BJ (cell line): Measurements from ENCODE around the gene PDE1C. TPM values are rescaled to one million over a fixed set of nuclear protein-coding genes. Genes with fewer than 3 reads are reported as not detected.

Experiments
- CTCF ChIA-PET: fragments of 350-600 bp; formaldehyde crosslinking; extraction: SDS; loops from one replicate; lab custom pipeline; 2021; ENCODE audit warnings: antibody characterized with exemption, inconsistent platforms; lab: Yijun Ruan, JAX
- POLR2A ChIA-PET: fragments of 300-600 bp; sonication (Branson Sonifier 250); formaldehyde crosslinking; extraction: SDS; loops from one replicate; lab custom pipeline; 2021; ENCODE audit warnings: antibody characterized with exemption; lab: Charles Lee
- DNase-seq: peaks from one replicate; pipeline ENCODE4 v3.0.0-alpha.2; 2011; ENCODE audit warnings: low read depth
- H3K27me3 ChIP-seq: 2 replicates; pipeline ENCODE4 v1.6.0; 2011; ENCODE audit warnings: low read length; ENCODE audit not compliant: control insufficient read depth, insufficient read depth
- H3K36me3 ChIP-seq: 2 replicates; pipeline ENCODE4 v1.5.1; 2011; ENCODE audit warnings: low read length; ENCODE audit not compliant: control insufficient read depth, insufficient read depth
- H3K4me3 ChIP-seq: 2 replicates; pipeline ENCODE4 v1.5.1; 2011; ENCODE audit warnings: low read depth, mild to moderate bottlenecking, control low read depth, low read length
- CTCF ChIP-seq: IDR thresholded peaks from 2 replicates; pipeline ENCODE4 v1.5.1; 2011; ENCODE audit warnings: low read depth, mild to moderate bottlenecking, control low read depth, inconsistent platforms, low read length, moderate library complexity; ENCODE audit not compliant: insufficient read depth
- polyA plus RNA-seq: library from polyadenylated mRNA; depleted of rRNA; stranded (reverse); fragments of >200 nt; gene quantifications from 2 replicates; pipeline ENCODE4 v1.2.3, GENCODE V29; 2011

The PDE1C gene
- polyA plus RNA-seq, 1 experiment, result 19.6 TPM

GRCh38 chr7:32053204-32053603 is 17.0 kb downstream of the PDE1C start:
- Histone ChIP-seq H3K36me3 (0 out of 2 replicates have a peak, but pooled peaks cover 1% of the 10 kb centered on the region), H3K27me3 (no peaks in the 10 kb centered on the region), H3K4me3 (no peak overlapping the region)
- no peak for DNase-seq
- ChIA-PET CTCF (no interaction called here), POLR2A (no interaction called here)
- TF ChIP-seq CTCF, result no peak

- Histone ChIP-seq H3K36me3 (0 out of 2 replicates have a peak, but pooled peaks cover 1% of the 10 kb centered on the region), H3K27me3 (no peaks in the 10 kb centered on the region), H3K4me3 (no peak overlapping the region)
- ChIA-PET POLR2A (no interaction called here), CTCF (interaction anchor here (0.6 to 1.4 kb wide), 3 partner anchors 96 to 133 kb away, joined by 3 to 4 read pairs (median 4); no protein-coding TSS in a partner anchor)
- DNase-seq, result no peak
- TF ChIP-seq CTCF, result no peak
Observed at GRCh38 chr7:32051128-32051527, 19.1 kb downstream of the PDE1C start.

GRCh38 chr7:32049599-32049998 is 20.6 kb downstream of the PDE1C start:
- no peak overlapping the region for H3K4me3 ChIP-seq
- CTCF ChIA-PET, result no interaction called here
- no peak for TF ChIP-seq CTCF
- no peak for DNase-seq
- no peaks in the 10 kb centered on the region for H3K27me3 ChIP-seq
- POLR2A ChIA-PET, result interaction anchor here (0.7 kb wide), 1 partner anchor 101 kb away, joined by 3 read pairs; no protein-coding TSS in a partner anchor
- H3K36me3 ChIP-seq, result 0 out of 2 replicates have a peak, but pooled peaks cover 1% of the 10 kb centered on the region

GRCh38 chr7:32048970-32049491 is 21.2 kb downstream of the PDE1C start:
- ChIA-PET POLR2A (interaction anchor here (0.6 kb wide), 1 partner anchor 16 kb away, joined by 3 read pairs; no protein-coding TSS in a partner anchor), CTCF (interaction anchor here (0.7 kb wide), 1 partner anchor 11 kb away, joined by 4 read pairs; no protein-coding TSS in a partner anchor)
- TF ChIP-seq CTCF, result no peak
- no peak for DNase-seq
- Histone ChIP-seq H3K27me3 (no peaks in the 10 kb centered on the region), H3K4me3 (no peak overlapping the region), H3K36me3 (0 out of 2 replicates have a peak, but pooled peaks cover 1% of the 10 kb centered on the region)

- no peak for DNase-seq
- TF ChIP-seq CTCF, result no peak
- ChIA-PET POLR2A (no interaction called here), CTCF (no interaction called here)
- Histone ChIP-seq H3K36me3 (0 out of 2 replicates have a peak, but pooled peaks cover 1% of the 10 kb centered on the region), H3K27me3 (no peaks in the 10 kb centered on the region), H3K4me3 (no peak overlapping the region)
Observed at GRCh38 chr7:32047801-32048200, 22.4 kb downstream of the PDE1C start.
